ENCODE measurements around the gene CIB4. TPM values are rescaled to one million over a fixed set of nuclear protein-coding genes. Genes with fewer than 3 reads are reported as not detected.

The CIB4 gene
- total RNA-seq, 1 donor from 2014 or later: not detected

DNA sequence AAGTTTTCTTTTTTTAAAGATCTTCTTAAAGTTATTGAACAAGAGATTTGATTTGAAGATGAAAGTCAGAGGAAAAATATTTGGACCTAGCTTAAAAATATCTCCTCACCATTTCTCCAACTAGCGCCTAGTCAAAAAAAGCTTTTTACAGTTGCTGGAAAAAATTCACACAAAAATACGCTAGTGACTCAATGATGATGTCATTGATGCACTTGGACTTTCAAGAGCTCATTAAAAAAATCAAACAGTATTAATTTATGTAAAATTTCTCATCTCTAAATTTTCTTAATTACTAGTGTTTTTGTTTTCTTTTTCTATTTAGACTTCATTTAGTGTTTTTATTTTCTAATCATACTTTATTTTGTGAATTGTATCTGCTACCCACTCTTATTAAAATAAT lies 41.8 kb downstream of the CIB4 start:
- H3K4me3 ChIP-seq (ENCODE audit: low read depth, low read length): no peak overlapping the region
- TF ChIP-seq CTCF (conservative IDR thresholded peaks at IDR 0.05; ENCODE audit: low read depth, low read length): no peak
- no peak for DNase-seq (ENCODE audit: low read depth)

DNA sequence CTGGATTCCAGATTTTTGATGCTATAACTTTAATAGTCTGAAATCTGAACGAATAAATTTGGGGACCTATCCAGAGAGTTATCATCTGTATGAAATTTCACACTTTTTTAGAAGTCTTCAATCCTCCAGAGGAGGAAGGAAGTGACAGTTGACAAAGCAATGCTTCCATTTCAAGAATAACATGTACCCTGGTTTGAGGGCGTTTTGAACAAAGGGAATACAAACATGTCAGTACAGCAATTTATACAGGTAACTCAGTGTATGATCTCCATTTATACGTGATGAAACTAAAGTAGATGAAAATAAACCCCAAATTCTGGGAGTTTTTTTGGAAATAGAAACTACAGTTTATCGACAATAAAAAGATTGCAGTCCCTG lies 42.2 kb downstream of the CIB4 start:
- TF ChIP-seq CTCF (conservative IDR thresholded peaks at IDR 0.05; ENCODE audit: low read depth, low read length): no peak
- H3K4me3 ChIP-seq (ENCODE audit: low read depth, low read length): no peak overlapping the region
- DNase-seq (ENCODE audit: low read depth): no peak

DNA sequence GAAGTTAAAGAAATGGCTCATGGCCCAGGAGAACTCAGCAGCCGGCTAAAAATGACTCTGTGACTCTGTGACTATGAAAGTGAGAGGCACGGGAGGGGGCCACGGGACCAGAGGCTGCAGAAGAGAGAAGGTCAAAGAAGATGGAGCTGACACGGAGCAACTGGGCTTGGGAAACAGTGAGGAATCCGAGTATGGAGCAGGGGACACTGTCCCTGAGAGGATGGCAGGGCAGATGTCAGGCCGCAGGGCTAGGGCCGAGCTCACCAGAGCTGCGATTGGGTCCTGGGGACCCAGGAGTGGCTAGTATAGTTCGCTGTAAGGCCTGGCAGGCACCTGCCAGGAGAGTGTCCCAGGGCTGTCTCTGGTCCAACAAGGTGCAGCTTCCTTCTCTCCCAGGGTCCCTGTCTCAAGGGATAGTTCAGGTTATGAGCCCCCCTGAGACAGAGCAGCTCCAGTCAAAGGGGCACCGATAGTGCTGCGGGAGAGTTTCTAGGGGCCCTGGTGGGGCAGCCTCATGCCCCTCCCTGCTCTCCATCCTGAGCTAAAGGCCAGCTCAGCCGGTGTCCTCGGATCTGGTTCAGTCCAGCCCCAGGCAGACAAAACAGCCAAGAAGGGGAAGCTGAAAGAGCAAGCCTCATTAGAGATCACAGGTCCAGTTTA lies 42.7 kb downstream of the CIB4 start:
- no peak for DNase-seq (ENCODE audit: low read depth)
- H3K4me3 ChIP-seq (ENCODE audit: low read depth, low read length): no peak overlapping the region
- TF ChIP-seq CTCF (conservative IDR thresholded peaks at IDR 0.05; ENCODE audit: low read depth, low read length): no peak

- DNase-seq (ENCODE audit: low read depth): no peak
- TF ChIP-seq CTCF (conservative IDR thresholded peaks at IDR 0.05; ENCODE audit: low read depth, low read length): no peak
- no peak overlapping the region for H3K4me3 ChIP-seq (ENCODE audit: low read depth, low read length)
Observed at GRCh38 chr2:26597197-26597596, 44.0 kb downstream of the CIB4 start.

DNA sequence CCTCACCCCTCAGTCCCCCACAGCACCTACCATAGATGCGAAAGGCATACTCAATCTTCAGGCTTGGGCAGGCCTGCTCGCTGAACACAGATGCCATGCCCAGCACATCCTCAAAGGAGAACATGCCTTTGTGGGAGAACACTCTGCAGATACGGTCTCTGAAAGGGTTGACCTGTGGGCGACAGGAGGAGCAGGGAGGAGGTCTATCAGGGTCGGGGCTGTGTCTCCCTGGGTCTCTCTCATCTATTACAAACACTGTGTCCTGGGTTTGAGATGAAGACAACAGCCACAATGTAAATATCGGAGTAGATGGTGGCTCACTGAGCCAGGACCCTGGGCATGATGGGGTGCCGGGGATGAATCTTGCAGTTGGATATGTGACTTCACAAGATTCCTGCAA lies 46.0 kb downstream of the CIB4 start:
- H3K4me3 ChIP-seq (ENCODE audit: low read depth, low read length): no peak overlapping the region
- no peak for DNase-seq (ENCODE audit: low read depth)
- TF ChIP-seq CTCF (conservative IDR thresholded peaks at IDR 0.05; ENCODE audit: low read depth, low read length): no peak

DNA sequence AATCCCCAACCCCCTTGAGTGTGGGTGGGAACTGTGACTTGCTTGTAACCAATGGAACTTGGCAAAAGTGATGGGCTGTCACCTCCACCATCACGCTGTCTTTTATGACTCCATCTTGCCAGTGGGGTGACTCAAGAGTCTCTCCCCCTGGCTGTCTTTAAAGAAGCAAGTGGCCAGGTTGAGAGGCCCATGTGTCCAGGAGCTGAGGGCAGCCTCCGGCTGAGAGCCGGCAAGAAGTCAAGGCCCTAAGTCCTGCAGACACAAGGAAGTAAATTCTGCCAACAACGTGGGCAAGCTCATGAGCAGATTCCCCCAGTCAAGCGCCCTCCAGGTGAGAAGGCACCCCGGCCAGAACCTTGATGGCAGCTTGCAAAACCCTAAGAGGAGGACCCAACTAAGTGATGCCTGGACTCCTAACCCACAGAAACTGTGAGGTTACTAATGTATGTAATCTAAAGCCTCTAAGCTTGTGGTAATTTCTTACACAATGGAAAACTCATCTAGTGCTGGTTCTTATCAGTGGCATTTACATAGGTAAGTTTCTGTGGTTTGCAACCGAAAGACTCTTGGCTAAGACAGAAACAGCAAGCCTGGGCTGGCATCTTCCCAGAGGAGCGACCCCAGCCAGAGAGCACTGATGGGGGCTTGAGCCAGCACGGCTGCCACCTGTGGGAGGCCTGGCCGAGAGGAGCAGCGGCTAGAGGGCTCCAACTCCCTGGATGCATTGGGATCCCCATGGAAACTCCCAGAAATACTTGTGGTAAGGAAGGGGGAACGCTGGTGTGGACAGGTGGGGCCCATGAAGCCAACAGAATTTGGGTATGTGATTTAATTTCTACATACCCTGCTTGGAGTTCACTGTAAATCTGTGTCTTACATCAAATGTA lies 49.3 kb downstream of the CIB4 start:
- TF ChIP-seq CTCF (conservative IDR thresholded peaks at IDR 0.05; ENCODE audit: low read depth, low read length): no peak
- H3K4me3 ChIP-seq (ENCODE audit: low read depth, low read length): no peak overlapping the region
- no peak for DNase-seq (ENCODE audit: low read depth)
